OCI-LY7 (cell line): ENCODE data around the gene GLI3. TPM values are rescaled to one million over a fixed set of nuclear protein-coding genes. Genes with fewer than 3 reads are reported as not detected.

Experiments
- BruUV-seq: library from RNA; stranded (reverse); fragments of 400-500 nt; replicated peaks from 2 replicates; lab custom pipeline; 2021; lab: Mats Ljungman, UMichigan
- CTCF ChIA-PET: fragments of 300-600 bp; sonication (Branson Sonifier 250); formaldehyde crosslinking; loops from one replicate; lab custom pipeline; 2022; ENCODE audit warnings: antibody characterized with exemption; ENCODE audit not compliant: unreplicated experiment; lab: Charles Lee
- POLR2A ChIA-PET: fragments of 300-600 bp; sonication (Branson Sonifier 250); formaldehyde crosslinking; loops from one replicate; lab custom pipeline; 2022; ENCODE audit warnings: antibody characterized with exemption; lab: Charles Lee
- DNase-seq: peaks from one replicate; pipeline ENCODE4 v3.0.0-alpha.2; 2015; ENCODE audit warnings: low spot score
- H2AFZ ChIP-seq: fragments of 200-600 bp; sonication (generic), shearing (Covaris generic); 2 replicates; pipeline ENCODE4 v1.6.1; 2014; ENCODE audit warnings: mild to moderate bottlenecking, antibody characterized with exemption, low read length, moderate library complexity
- H3K27ac ChIP-seq: fragments of 200-600 bp; sonication (generic); 2 replicates; pipeline ENCODE4 v1.5.1; 2014; ENCODE audit warnings: mixed run types, low read depth, mild to moderate bottlenecking, moderate library complexity, low read length, inconsistent platforms; ENCODE audit not compliant: poor library complexity, severe bottlenecking
- H3K36me3 ChIP-seq: fragments of 200-600 bp; sonication (generic); 2 replicates; pipeline ENCODE4 v1.6.1; 2014; ENCODE audit warnings: mild to moderate bottlenecking, antibody characterized with exemption, low read length, moderate library complexity, mixed read lengths; ENCODE audit not compliant: insufficient read depth
- H3K4me1 ChIP-seq: fragments of 200-600 bp; sonication (generic); 2 replicates; pipeline ENCODE4 v1.5.1; 2014; ENCODE audit warnings: mild to moderate bottlenecking, low read length; ENCODE audit not compliant: insufficient read depth, poor library complexity, severe bottlenecking
- H3K4me2 ChIP-seq: fragments of 200-600 bp; sonication (generic); 2 replicates; pipeline ENCODE4 v1.6.1; 2014; ENCODE audit warnings: mild to moderate bottlenecking, low read length
- H3K4me3 ChIP-seq: fragments of 200-600 bp; sonication (generic); 2 replicates; pipeline ENCODE4 v1.5.1; 2014; ENCODE audit warnings: mild to moderate bottlenecking, low read depth, low read length; ENCODE audit not compliant: poor library complexity, severe bottlenecking
- H3K79me2 ChIP-seq: fragments of 200-600 bp; sonication (generic); 2 replicates; pipeline ENCODE4 v1.6.1; 2016; ENCODE audit warnings: low read depth, mild to moderate bottlenecking, low read length, moderate library complexity, mixed read lengths; ENCODE audit not compliant: insufficient read depth
- H3K9me2 ChIP-seq: fragments of 200-600 bp; sonication (generic); 2 replicates; pipeline ENCODE4 v1.6.1; 2016; ENCODE audit warnings: mild to moderate bottlenecking, low read length, mixed read lengths; ENCODE audit not compliant: insufficient read depth
- H3K9me3 ChIP-seq: fragments of 200-600 bp; sonication (generic); 2 replicates; pipeline ENCODE4 v1.6.1; 2014; ENCODE audit warnings: mild to moderate bottlenecking, mixed run types, low read length, mixed read lengths
- H4K20me1 ChIP-seq: fragments of 200-600 bp; sonication (generic); 2 replicates; pipeline ENCODE4 v1.6.1; 2014; ENCODE audit warnings: mild to moderate bottlenecking, antibody characterized with exemption, low read length, moderate library complexity, mixed read lengths; ENCODE audit not compliant: insufficient read depth
- CTCF ChIP-seq: fragments of 200-600 bp; sonication (generic); conservative IDR thresholded peaks from 2 replicates; pipeline ENCODE4 v1.5.1; 2014; ENCODE audit warnings: mild to moderate bottlenecking, antibody characterized with exemption, low read length, moderate library complexity, mixed read lengths
- EZH2phosphoT487 ChIP-seq: fragments of 200-600 bp; sonication (generic); IDR thresholded peaks from 2 replicates; pipeline ENCODE4 v1.6.1; 2018; ENCODE audit warnings: low read depth, borderline replicate concordance, mild to moderate bottlenecking, mixed run types, antibody characterized with exemption, low read length, moderate library complexity, mixed read lengths
- intact Hi-C: fragments of 100-400 bp; cut with micrococcal nuclease; formaldehyde crosslinking; loops from one replicate; pipeline ENCODE4 v1.10.0; 2022; ENCODE audit not compliant: unreplicated experiment
- total RNA-seq, 2 experiments: library from RNA; depleted of rRNA in 1 of 2; stranded (reverse); fragments of >200 nt in 1 of 2; shearing (Covaris generic) in 1 of 2; gene quantifications; 2 replicates each; pipeline ENCODE4 v1.2.3, GENCODE V29; 2014 to 2022

The GLI3 gene
- total RNA-seq, 2 experiments from 2014 or later = not detected

GRCh38 chr7:42283553-42283952, 46.5 kb upstream of the GLI3 start:
- ChIA-PET POLR2A (no interaction called here), CTCF (no interaction called here)
- no peak for TF ChIP-seq CTCF
- no peak for TF ChIP-seq EZH2phosphoT487
- Histone ChIP-seq H3K27ac (no peak overlapping the region), H3K36me3 (no peaks in the 10 kb centered on the region), H3K9me3 (no peaks in the 10 kb centered on the region), H3K9me2 (0 out of 2 replicates have a peak, but pooled peaks cover 3% of the 10 kb centered on the region), H3K79me2 (no peaks in the 10 kb centered on the region), H2AFZ (no peak overlapping the region), H3K4me2 (no peak overlapping the region), H3K4me1 (no peaks in the 10 kb centered on the region), H4K20me1 (no peaks in the 10 kb centered on the region), H3K4me3 (no peak overlapping the region)
- intact Hi-C loops = no loop called here
- no TSS peak for BruUV-seq
- DNase-seq = no peak

DNA sequence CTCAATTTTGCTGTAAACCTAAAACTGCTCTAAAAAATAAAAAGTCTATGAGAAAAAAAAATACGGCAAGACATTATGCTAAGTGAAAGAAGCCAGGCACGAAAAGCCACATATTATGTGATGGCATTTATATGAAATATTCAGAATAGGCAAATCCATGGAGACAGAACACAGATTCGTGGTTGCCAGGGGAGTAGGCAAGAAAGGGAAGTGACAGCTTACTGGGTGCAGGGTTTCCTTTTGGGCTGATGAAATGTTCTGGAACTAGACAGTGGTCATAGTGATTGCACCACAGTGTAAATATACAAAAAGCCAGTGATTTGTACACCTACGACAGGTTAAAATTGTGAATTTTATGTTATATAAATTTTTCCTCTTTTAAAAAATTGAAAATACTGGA, 41.3 kb upstream of the GLI3 start:
- 0 out of 2 replicates have a peak, but pooled peaks cover 3% of the 10 kb centered on the region for H3K9me2 ChIP-seq
- H2AFZ ChIP-seq = no peak overlapping the region
- H3K36me3 ChIP-seq = no peaks in the 10 kb centered on the region
- no peak for TF ChIP-seq CTCF
- no peak for TF ChIP-seq EZH2phosphoT487
- CTCF ChIA-PET = no interaction called here
- H3K4me2 ChIP-seq = no peak overlapping the region
- intact Hi-C loops = no loop called here
- POLR2A ChIA-PET = interaction anchor here (0.6 kb wide), 1 partner anchor 118 kb away, joined by 3 read pairs; no protein-coding TSS in a partner anchor
- no peaks in the 10 kb centered on the region for H4K20me1 ChIP-seq
- peaks cover 4% of the 10 kb centered on the region for H3K4me1 ChIP-seq
- no peak for DNase-seq
- BruUV-seq = no TSS peak
- no peak overlapping the region for H3K27ac ChIP-seq
- no peaks in the 10 kb centered on the region for H3K79me2 ChIP-seq
- H3K9me3 ChIP-seq = no peaks in the 10 kb centered on the region
- no peak overlapping the region for H3K4me3 ChIP-seq

DNA sequence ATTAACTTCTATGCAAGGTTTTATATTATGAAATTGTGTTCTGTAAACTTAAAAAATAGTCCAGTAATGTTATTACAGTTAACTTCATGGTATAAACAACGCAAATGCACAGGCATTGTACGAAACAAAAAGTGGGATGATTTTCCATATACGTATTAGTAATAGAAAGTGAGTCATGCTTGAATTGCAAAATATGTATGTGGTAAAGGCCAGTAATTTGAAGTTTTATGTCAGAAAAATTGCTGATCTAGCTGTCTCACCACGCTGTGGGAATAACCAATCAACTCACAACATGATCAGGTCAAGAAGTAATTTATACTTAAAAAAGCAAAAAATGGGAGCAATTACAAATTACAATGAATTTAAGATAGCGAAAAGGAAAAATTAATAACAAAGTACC, 37.0 kb upstream of the GLI3 start:
- H3K9me2 ChIP-seq = no peaks in the 10 kb centered on the region
- no peaks in the 10 kb centered on the region for H3K9me3 ChIP-seq
- peaks cover 23% of the 10 kb centered on the region for H3K4me1 ChIP-seq
- ChIA-PET CTCF (no interaction called here), POLR2A (no interaction called here)
- no peak for TF ChIP-seq CTCF
- no peak for TF ChIP-seq EZH2phosphoT487
- intact Hi-C loops = no loop called here
- H3K79me2 ChIP-seq = no peaks in the 10 kb centered on the region
- H3K4me2 ChIP-seq = no peak overlapping the region
- H3K36me3 ChIP-seq = no peaks in the 10 kb centered on the region
- DNase-seq = no peak
- H3K27ac ChIP-seq = no peak overlapping the region
- BruUV-seq = no TSS peak
- no peak overlapping the region for H3K4me3 ChIP-seq
- H2AFZ ChIP-seq = no peak overlapping the region
- no peaks in the 10 kb centered on the region for H4K20me1 ChIP-seq
